Right forelimb (tissue), 1 donor: Measurements from ENCODE around the gene PDE7B.
"Not testable (repeated sequence)": the region's sequence is repeated elsewhere in the genome, so short reads cannot be mapped to it uniquely, and the experiment has no call there.

Source experiments
- DNase-seq: peaks from one replicate; pipeline ENCODE4 v3.0.0-alpha.2; 2018

Gene PDE7B

GRCh38 chr6:135852746-135853145 is 1.2 kb downstream of the PDE7B start:
- no peak for DNase-seq

GRCh38 chr6:135853227-135853626 is 1.7 kb downstream of the PDE7B start:
- DNase-seq = no peak

- no peak for DNase-seq
These were observed 2.5 kb downstream of the PDE7B start for GRCh38 chr6:135853986-135854385.

- no peak for DNase-seq
These were observed 3.3 kb downstream of the PDE7B start for GRCh38 chr6:135854799-135855198.

GRCh38 chr6:135858931-135859330 is 7.4 kb downstream of the PDE7B start:
- DNase-seq = no peak

GRCh38 chr6:135860361-135860760 is 8.9 kb downstream of the PDE7B start:
- no peak for DNase-seq

GRCh38 chr6:135861189-135861588 is 9.7 kb downstream of the PDE7B start:
- DNase-seq = no peak

- DNase-seq = not testable (repeated sequence)
These were observed 13.4 kb downstream of the PDE7B start for GRCh38 chr6:135864929-135865328.

GRCh38 chr6:135866445-135867123 is 15.1 kb downstream of the PDE7B start:
- DNase-seq = no peak

- DNase-seq = no peak
These were observed 15.8 kb downstream of the PDE7B start for GRCh38 chr6:135867332-135867731.

GRCh38 chr6:135869857-135870256 is 18.4 kb downstream of the PDE7B start:
- DNase-seq = no peak

GRCh38 chr6:135870722-135871121 is 19.2 kb downstream of the PDE7B start:
- no peak for DNase-seq

GRCh38 chr6:135871296-135871695 is 19.8 kb downstream of the PDE7B start:
- no peak for DNase-seq

GRCh38 chr6:135871878-135872277 is 20.4 kb downstream of the PDE7B start:
- DNase-seq = no peak

GRCh38 chr6:135875446-135875845 is 23.9 kb downstream of the PDE7B start:
- DNase-seq = no peak

GRCh38 chr6:135876058-135876457 is 24.6 kb downstream of the PDE7B start:
- no peak for DNase-seq

- DNase-seq = no peak
These were observed 26.2 kb downstream of the PDE7B start for GRCh38 chr6:135877666-135878065.

- DNase-seq = no peak
These were observed 28.8 kb downstream of the PDE7B start for GRCh38 chr6:135880066-135880972.

- DNase-seq = no peak
These were observed 31.5 kb downstream of the PDE7B start for GRCh38 chr6:135883045-135883444.

- no peak for DNase-seq
These were observed 32.0 kb downstream of the PDE7B start for GRCh38 chr6:135883536-135883935.

GRCh38 chr6:135884136-135884535 is 32.6 kb downstream of the PDE7B start:
- DNase-seq = no peak

- DNase-seq = no peak
These were observed 35.6 kb downstream of the PDE7B start for GRCh38 chr6:135887069-135887468.

- DNase-seq = no peak
These were observed 37.3 kb downstream of the PDE7B start for GRCh38 chr6:135888818-135889217.

GRCh38 chr6:135890876-135891275 is 39.4 kb downstream of the PDE7B start:
- no peak for DNase-seq
